Type B pancreatic cell (in vitro differentiated cells): ENCODE data around the gene RPTOR. TPM values are rescaled to one million over a fixed set of nuclear protein-coding genes. Genes with fewer than 3 reads are reported as not detected.

Source experiments
- DNase-seq: peaks from one replicate; pipeline ENCODE4 v3.0.0; 2021; ENCODE audit warnings: mixed read lengths; ENCODE audit not compliant: unreplicated experiment; ENCODE audit errors: extremely low spot score
- H3K27ac Mint-ChIP-seq: 2 replicates; pipeline ENCODE4 v1.8.0; 2021; ENCODE audit warnings: mild to moderate bottlenecking, mixed read lengths
- H3K27me3 Mint-ChIP-seq: 2 replicates; pipeline ENCODE4 v1.8.0; 2021; ENCODE audit warnings: mixed read lengths
- H3K36me3 Mint-ChIP-seq: 2 replicates; pipeline ENCODE4 v1.8.0; 2021; ENCODE audit warnings: mixed read lengths
- H3K4me1 Mint-ChIP-seq: one replicate; pipeline ENCODE4 v1.8.0; 2021; ENCODE audit warnings: mixed read lengths; ENCODE audit not compliant: unreplicated experiment
- H3K4me3 Mint-ChIP-seq: 2 replicates; pipeline ENCODE4 v1.8.0; 2021; ENCODE audit warnings: mild to moderate bottlenecking, mixed read lengths
- H3K9me3 Mint-ChIP-seq: 2 replicates; pipeline ENCODE4 v1.8.0; 2021; ENCODE audit warnings: mixed read lengths
- total RNA-seq: library from RNA; stranded (reverse); gene quantifications from 2 replicates; pipeline ENCODE4 v1.2.1, GENCODE V29; 2021; ENCODE audit warnings: low replicate concordance
- TF ChIP-seq, protein P1 (sequence below): fragments of 200-600 bp; sonication (generic); conservative IDR thresholded peaks from 2 replicates; pipeline ENCODE4 v1.5.0; 2021; ENCODE audit warnings: antibody characterized with exemption, mild to moderate bottlenecking

Gene RPTOR
- total RNA-seq, 1 donor from 2014 or later: 39.8 TPM

DNA sequence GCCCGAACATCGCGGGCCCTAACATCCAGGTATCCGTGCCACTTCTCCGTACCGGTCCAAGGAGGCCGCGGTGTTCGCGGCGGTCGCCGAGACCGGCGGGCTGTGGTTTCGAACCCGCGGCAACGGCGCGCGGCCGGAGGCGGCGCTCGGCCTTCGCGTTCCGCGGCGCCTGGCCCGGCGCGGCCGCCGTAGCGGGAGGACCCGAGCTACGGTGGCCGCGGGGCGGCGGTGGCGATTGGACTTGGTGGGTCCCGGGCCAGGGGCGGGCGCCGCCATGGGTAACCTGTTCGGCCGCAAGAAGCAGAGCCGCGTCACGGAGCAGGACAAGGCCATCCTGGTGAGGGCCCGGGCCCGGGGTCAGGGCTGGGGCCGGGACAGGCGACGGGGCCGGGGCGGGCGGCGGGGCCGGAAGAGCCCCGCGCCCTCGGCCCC is 447.0 kb downstream of the RPTOR start, which contains the start of gene CHMP6:
TSS of gene CHMP6 (plus strand) at position 197 of the 432 bp plus-strand sequence. CDS start at position 275, 78 bp downstream.
- TF ChIP-seq, protein P1, sequence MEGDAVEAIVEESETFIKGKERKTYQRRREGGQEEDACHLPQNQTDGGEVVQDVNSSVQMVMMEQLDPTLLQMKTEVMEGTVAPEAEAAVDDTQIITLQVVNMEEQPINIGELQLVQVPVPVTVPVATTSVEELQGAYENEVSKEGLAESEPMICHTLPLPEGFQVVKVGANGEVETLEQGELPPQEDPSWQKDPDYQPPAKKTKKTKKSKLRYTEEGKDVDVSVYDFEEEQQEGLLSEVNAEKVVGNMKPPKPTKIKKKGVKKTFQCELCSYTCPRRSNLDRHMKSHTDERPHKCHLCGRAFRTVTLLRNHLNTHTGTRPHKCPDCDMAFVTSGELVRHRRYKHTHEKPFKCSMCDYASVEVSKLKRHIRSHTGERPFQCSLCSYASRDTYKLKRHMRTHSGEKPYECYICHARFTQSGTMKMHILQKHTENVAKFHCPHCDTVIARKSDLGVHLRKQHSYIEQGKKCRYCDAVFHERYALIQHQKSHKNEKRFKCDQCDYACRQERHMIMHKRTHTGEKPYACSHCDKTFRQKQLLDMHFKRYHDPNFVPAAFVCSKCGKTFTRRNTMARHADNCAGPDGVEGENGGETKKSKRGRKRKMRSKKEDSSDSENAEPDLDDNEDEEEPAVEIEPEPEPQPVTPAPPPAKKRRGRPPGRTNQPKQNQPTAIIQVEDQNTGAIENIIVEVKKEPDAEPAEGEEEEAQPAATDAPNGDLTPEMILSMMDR: peak; percentile 28
- H3K36me3 Mint-ChIP-seq: no peaks in the 10 kb centered on the region
- DNase-seq: peak; percentile 85
- H3K9me3 Mint-ChIP-seq: no peaks in the 10 kb centered on the region
- peaks cover 9% of the 10 kb centered on the region for H3K27me3 Mint-ChIP-seq
- H3K4me3 Mint-ChIP-seq: peak within 1 kb of the TSS; percentile 86
- H3K4me1 Mint-ChIP-seq: no peaks in the 10 kb centered on the region
- H3K27ac Mint-ChIP-seq: peak within 1 kb of the TSS; percentile 64

DNA sequence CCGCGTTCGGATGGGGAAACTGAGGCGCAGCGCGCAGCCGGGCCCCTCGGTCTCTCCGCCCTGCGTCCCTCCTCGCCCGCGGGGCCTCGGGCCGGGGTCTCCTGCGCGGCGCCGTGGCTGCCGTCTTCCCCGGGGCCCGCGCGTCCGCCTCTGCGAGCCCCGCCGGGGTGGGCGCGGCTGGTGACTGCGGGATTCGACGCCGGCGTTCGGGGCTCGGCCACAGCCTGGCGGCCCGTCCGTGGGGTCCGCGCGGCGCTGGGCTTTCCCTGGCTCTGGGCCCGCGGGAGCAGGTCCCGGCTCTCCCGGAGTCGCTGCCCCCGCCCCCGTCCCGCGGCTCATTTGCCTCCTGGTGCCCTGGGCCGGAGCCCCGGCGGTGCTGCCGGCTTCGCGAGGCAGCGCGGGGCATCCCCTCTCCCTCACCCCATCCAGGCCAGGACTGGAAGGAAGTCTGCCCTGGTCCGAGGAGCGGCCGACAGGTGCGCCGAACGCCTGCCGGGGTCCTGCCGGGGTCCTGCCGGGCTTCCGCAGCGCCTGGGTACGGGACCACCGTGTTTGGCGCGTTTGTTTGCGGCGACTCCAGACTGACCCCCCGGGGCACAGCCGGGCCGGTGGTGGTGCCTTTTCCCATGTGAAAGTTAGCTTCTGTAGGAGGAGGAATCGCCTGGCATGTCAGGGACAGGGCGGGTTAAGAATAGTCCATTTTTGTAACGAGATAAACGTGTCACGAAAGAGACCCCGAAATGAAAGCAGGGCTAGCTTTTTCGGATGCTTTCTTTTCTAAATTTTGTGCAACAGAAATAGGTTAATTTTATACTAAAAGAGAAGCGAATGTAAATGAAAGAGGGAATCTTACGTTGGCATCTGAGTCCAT is 447.7 kb downstream of the RPTOR start:
- Mint-ChIP-seq H3K4me1 (no peaks in the 10 kb centered on the region), H3K27me3 (peaks cover 9% of the 10 kb centered on the region), H3K27ac (peak overlapping the region; percentile 64), H3K36me3 (no peaks in the 10 kb centered on the region), H3K9me3 (no peaks in the 10 kb centered on the region), H3K4me3 (peak overlapping the region; percentile 86)
- TF ChIP-seq, protein P1: no peak
- no peak for DNase-seq

DNA sequence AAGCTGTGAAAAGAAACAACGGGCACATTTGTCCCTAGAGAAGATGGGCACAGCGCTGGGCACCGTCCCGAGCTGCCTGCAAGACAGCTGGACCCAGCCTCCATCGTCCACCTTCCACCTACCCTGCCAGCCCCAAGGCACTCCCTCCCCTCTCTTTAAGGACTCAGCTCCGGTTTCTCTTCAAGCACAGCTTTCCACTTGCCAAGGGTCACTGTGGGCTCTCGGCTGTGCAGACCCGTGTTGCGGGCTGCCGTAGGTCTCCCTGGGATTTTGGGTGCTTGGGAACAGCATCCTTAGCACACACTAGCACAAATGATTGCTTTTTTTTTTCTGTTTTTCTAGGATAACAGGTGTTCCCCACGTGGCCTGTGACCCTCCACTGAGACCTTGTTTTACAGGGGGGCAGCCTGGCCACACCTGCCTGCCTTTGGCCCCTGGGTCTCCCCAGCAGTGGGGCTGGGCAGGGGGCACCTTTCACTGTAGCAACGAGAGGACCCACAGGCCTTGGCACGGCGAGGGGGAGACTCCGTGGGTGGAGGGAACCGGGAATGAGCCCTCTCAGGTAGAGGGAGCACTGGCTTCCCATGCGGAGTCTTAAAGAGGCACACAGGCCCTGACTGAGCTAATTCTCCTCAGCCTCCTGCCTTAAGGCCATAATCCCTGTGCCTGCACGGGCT is 448.4 kb downstream of the RPTOR start:
- peaks cover 9% of the 10 kb centered on the region for H3K27me3 Mint-ChIP-seq
- DNase-seq: no peak
- no peaks in the 10 kb centered on the region for H3K36me3 Mint-ChIP-seq
- peak overlapping the region; percentile 86 for H3K4me3 Mint-ChIP-seq
- TF ChIP-seq, protein P1: no peak
- H3K27ac Mint-ChIP-seq: peak overlapping the region; percentile 64
- no peaks in the 10 kb centered on the region for H3K4me1 Mint-ChIP-seq
- H3K9me3 Mint-ChIP-seq: no peaks in the 10 kb centered on the region

DNA sequence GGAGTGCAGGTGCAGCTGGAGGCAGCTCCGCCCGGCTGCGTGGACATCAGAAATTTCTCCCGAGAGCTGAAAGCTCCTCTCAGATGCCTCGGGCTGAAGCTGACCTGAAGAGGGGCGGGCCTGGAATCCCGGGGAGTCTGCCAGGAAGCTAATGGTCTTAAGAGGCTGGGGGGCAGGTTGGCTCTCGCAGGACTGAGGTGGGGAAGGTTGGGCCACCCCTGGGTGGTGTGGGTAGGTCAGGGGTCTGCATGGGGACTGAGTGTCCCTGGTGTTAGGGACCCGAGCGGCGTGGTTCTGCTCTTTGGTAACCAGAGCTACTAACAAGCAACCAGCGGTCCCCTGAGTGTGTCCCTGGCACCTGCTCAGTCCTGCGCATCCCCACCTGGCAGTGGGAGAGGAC is 450.5 kb downstream of the RPTOR start:
- Mint-ChIP-seq H3K27ac (no peak overlapping the region), H3K4me1 (no peaks in the 10 kb centered on the region), H3K36me3 (no peaks in the 10 kb centered on the region), H3K9me3 (no peaks in the 10 kb centered on the region), H3K4me3 (no peak overlapping the region), H3K27me3 (peaks cover 1% of the 10 kb centered on the region)
- TF ChIP-seq, protein P1: no peak
- no peak for DNase-seq

DNA sequence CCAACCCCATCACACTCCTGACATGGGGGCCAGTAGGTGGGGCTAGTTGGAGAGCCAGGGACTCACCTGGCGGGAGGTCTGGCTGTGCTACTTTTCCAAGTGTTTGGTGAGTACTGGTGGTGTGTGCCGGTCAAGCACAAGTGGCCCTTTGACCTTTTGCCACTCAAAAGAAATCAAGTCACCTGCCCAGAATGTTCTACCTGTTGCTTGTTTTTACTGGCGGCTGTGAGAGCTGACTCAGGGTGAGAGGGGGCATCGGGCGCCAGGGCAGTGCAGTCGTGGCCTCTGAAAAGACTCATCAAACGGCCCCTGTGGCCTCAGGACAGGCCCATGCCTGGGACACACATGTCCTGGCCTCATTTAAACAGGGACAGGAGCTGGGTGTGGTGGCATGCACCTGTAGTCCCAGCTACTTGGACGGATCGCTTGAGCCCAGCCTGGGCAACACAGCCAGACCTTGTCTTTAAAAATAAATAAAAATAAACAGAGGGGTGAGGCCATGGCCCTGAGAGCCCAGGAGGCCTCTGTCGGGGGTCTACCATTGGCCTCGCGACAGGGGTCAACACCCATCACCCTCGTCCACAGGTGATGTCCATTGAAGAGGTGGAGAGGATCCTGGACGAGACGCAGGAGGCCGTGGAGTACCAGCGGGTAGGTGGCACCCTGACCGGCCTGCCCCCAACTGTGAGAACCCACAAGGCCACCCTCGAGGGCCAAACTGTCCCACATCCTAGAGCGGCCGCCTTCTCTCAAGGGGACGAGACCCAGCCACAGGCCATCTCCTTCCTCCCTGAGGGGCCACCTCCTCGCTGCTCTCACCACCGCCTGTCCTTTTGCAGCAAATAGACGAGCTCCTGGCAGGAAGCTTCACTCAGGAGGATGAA is 452.0 kb downstream of the RPTOR start:
- H3K27me3 Mint-ChIP-seq: peaks cover 6% of the 10 kb centered on the region
- no peaks in the 10 kb centered on the region for H3K36me3 Mint-ChIP-seq
- H3K27ac Mint-ChIP-seq: no peak overlapping the region
- DNase-seq: no peak
- H3K9me3 Mint-ChIP-seq: no peaks in the 10 kb centered on the region
- no peak overlapping the region for H3K4me3 Mint-ChIP-seq
- TF ChIP-seq, protein P1: no peak
- H3K4me1 Mint-ChIP-seq: peaks cover 5% of the 10 kb centered on the region
